ENCODE results near the gene TRAM2.

DNA sequence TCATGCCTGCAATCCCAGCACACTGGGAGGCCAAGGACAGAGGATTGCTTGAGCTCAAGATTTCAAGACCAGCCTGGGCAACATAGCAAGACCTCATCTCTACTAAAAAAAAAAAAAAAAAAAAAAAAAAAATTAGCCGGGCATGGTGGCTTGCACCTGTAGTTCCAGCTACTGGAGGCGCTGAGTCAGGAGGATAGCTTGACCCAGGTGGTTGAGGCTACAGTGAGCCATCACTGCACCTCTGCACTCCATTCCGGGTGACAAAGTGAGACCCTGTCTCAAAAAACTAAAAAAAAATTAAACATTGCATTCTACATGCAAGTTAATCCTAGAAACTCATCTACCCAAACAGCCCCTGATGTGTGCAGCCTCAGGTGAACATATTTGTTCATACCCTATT lies 7.3 kb upstream of the TRAM2 start:
- TF ChIP-seq, protein P1, sequence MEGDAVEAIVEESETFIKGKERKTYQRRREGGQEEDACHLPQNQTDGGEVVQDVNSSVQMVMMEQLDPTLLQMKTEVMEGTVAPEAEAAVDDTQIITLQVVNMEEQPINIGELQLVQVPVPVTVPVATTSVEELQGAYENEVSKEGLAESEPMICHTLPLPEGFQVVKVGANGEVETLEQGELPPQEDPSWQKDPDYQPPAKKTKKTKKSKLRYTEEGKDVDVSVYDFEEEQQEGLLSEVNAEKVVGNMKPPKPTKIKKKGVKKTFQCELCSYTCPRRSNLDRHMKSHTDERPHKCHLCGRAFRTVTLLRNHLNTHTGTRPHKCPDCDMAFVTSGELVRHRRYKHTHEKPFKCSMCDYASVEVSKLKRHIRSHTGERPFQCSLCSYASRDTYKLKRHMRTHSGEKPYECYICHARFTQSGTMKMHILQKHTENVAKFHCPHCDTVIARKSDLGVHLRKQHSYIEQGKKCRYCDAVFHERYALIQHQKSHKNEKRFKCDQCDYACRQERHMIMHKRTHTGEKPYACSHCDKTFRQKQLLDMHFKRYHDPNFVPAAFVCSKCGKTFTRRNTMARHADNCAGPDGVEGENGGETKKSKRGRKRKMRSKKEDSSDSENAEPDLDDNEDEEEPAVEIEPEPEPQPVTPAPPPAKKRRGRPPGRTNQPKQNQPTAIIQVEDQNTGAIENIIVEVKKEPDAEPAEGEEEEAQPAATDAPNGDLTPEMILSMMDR (IDR thresholded peaks at IDR 0.05) = no peak
- TF ChIP-seq EP300 (IDR thresholded peaks at IDR 0.05) = no peak
- no peak for TF ChIP-seq POLR2AphosphoS5 (IDR thresholded peaks at IDR 0.05)
